Stimulated activated CD4-positive, alpha-beta T cell treated with anti-CD3 and anti-CD28 coated beads, Interleukin-15, amount 100 ng/mL, for 1 hour (primary cell): ENCODE results near the gene CDCA4.
"Not testable (repeated sequence)": the region's sequence is repeated elsewhere in the genome, so short reads cannot be mapped to it uniquely, and the experiment has no call there.

Source experiments
- DNase-seq, 2 donors: peaks; one replicate each; pipeline ENCODE4 v3.0.0-alpha.2; 2020; ENCODE audit warnings: low read depth in 1 of 2, low spot score in 1 of 2

The CDCA4 gene

GRCh38 chr14:105020815-105021655, at the start of gene CDCA4:
TSS of gene CDCA4 (minus strand) at chr14:105021083. CDS start at chr14:105011929, 9,154 bp downstream.
- DNase-seq: peak; percentile 98 to 99

- DNase-seq: no peak
Measured at GRCh38 chr14:105069871-105070759, 49.2 kb upstream of the CDCA4 start.

GRCh38 chr14:105069522-105069870, 48.6 kb upstream of the CDCA4 start:
- no peak for DNase-seq

GRCh38 chr14:105068818-105069217, 47.9 kb upstream of the CDCA4 start:
- no peak for DNase-seq

- no peak for DNase-seq
Measured at GRCh38 chr14:105067969-105068301, 47.1 kb upstream of the CDCA4 start.

DNA sequence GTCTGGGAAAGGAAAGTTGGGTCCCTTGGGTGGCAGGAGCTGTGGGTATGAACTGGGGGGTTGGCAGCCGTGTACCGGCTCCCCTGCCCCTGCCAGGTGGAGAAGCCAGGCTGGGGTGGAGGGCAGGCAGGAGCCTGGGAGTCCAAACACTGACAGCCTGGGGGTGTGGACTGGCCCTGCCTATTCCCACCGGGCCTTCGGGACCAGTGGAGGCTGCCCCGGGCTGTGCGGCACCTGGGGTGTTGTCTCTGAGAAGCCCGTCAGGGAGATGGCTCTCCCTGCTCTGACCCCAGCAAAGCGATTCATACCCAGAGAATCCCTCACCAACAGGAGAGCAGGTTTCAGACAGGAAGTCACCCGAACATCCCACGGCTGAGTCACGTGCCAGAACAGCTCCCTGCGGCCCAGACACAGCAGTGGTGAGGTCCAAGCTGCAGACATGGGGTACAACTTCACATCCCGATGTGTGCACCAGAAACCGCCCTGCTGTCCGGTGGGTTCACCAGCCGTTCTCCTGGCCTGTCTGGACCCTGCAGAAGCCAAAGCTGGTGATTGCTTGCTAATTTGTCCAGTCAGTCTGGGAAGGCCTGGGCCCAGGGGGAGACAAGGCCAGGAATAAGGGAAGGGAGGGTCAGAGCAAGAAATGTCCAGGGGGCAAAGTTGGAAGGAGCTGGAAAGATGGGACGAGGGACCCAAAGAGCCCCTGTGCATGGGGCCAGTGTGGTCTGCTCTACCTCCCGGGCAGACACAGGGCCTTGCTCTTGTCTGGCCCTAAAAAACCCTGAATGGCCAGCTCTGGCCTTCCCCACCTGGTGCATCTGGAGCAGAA, 46.5 kb upstream of the CDCA4 start:
- DNase-seq: peak in 1 of 2 donors; percentile 36

GRCh38 chr14:105066240-105067071, 45.6 kb upstream of the CDCA4 start:
- DNase-seq: no peak

- peak; percentile 59 to 79 for DNase-seq
Measured at GRCh38 chr14:105065280-105066228, 44.7 kb upstream of the CDCA4 start, which contains the start of gene GPR132. TSS of gene GPR132 (minus strand) at chr14:105065430. CDS start at chr14:105055420, 10,010 bp downstream.

GRCh38 chr14:105064721-105065143, 43.8 kb upstream of the CDCA4 start:
- DNase-seq: no peak

- no peak for DNase-seq
Measured at GRCh38 chr14:105064001-105064400, 43.1 kb upstream of the CDCA4 start.

DNA sequence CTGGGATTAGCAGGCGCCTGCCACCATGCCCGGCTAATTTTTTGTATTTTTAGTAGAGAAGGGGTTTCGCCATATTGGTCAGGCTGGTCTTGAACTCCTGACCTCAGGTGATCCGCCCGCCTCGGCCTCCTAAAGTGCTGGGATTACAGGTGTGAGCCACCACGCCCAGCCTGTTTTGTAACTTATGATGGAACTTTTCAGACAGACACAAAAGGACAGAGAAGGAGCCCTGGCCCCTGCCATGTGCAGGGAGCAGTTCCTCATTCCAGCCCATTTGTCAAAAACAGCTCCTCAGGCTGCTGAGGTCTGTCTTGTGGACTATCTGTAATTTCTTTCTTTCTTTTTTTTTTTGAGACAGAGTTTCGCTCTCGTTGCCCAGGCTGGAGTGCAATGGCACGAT, 42.6 kb upstream of the CDCA4 start:
- not testable (repeated sequence) for DNase-seq

DNA sequence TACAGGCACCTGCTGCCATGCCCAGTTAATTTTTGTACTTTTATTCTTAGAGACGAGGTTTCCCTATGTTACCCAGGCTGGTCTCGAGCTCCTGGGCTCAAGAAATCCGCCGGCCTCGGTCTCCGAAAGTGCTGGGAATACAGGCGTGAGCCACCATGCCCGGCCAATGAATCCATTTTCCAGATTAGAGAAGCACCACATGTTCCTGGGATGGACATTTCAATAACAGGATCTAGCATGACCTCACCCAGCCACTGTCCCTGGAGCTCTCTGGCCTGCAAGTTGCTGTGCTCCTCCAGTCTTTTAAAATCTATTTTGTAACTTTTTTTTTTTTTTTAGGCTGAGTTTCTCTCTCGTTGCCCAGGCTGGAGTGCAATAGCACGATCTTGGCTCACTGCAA, 42.2 kb upstream of the CDCA4 start:
- DNase-seq: no peak

DNA sequence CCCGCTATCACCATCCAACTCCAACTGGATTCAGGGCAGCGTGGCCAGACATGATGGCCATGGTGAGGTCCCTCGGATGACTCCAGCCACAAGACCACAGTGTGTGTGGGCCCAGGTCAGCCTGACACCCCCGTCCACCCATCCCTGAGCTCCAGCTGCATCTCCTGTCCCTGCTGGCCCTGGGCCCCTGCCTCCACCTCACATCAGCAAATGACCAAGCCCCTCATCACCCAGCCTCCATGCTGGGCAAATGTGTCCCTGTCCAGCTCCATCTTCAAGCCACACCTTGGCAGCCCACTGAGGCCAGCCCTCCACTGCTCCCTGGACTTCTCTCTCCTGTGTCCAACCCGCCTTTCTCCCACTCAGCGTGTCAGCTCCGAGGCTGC, 41.2 kb upstream of the CDCA4 start:
- no peak for DNase-seq

GRCh38 chr14:105061428-105062047, 40.7 kb upstream of the CDCA4 start:
- DNase-seq: peak in 1 of 2 donors; percentile 56

GRCh38 chr14:105060751-105061427, 40.0 kb upstream of the CDCA4 start:
- DNase-seq: no peak

DNA sequence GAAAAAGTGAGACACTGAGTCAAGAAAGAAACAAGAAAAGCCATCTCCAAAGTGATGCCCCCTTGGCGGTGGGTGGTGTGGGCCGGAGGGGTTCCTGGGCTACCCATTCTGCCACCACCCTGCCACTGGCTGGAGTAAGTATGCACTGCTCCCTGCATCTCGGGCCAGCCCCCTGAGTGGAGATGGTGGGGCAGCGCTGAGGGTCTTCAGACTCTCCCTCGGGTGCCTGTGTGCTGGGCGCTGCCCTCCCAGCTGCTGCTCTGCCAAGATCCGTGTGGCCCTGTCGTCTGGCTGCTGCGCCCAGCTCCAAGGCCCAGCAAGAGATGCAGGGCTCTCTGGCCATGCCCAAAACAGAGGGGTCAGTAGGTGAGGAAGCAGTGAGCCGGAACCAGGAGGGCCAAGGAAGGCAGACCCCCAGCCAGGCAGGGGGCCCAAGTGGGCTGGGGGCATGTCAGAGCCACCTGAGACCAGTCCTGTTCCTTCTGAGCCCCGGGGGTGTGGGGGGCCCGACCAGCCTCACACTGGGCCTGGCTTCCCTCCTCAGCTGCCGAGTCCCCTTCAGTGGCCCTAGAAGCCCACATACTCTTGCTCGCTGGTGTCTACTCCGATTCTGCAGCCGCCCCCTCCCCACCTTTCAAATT, 39.2 kb upstream of the CDCA4 start:
- no peak for DNase-seq

DNA sequence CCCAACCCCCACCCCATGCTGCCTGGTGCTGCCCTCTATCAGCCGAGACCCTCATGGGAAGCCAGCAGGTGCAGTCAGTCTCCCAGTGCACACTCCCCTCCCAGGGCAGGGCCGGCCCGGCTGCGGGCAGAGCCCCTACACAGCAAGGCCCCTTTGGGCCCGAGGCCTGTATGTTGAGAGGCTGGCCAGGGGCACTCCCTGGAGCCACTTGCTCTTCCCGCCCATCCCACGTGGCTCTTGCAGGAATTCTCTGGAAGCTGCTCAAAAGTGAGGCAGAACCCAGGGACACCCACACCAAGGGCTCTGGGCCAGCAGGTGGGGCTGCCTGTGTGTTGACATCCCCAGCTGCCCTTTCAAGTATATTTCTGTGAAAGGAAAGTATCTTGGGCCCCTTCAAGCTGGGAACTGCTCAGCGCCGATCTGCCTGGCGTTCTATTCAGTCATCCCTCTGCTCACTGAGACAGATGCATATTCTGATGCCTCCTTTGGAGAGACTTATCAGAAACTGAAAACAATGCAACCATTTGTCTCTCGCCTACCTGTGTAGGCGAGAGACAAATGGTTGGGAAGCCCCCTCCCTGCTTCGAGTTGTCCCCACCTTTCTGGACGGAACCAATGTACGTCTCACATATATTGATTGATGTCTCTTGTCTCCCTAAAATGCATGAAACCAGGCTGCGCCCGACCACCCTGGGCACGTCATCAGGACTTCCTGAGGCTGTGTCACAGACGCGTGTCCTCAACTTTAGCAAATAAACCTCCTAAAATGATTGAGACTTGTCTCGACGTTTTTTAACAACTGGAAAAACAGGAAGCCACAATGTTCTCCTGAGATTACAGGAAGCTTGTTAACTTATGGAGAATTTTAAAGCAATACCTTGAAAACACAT, 38.4 kb upstream of the CDCA4 start:
- DNase-seq: no peak
